HT1080 (cell line): Measurements from ENCODE around the gene NRROS. TPM values are rescaled to one million over a fixed set of nuclear protein-coding genes. Genes with fewer than 3 reads are reported as not detected.
"Not testable (repeated sequence)": the region's sequence is repeated elsewhere in the genome, so short reads cannot be mapped to it uniquely, and the experiment has no call there.

Experiments
- DNase-seq: peaks from one replicate; pipeline ENCODE4 v3.0.0-alpha.2; 2015; ENCODE audit warnings: low read depth
- total RNA-seq: library from RNA; depleted of rRNA; stranded (reverse); fragments of >200 nt; shearing (Covaris generic); gene quantifications from 2 replicates; pipeline ENCODE4 v1.2.3, GENCODE V29; 2014

Gene NRROS
- total RNA-seq, 1 experiment from 2014 or later, result 7.1 TPM

GRCh38 chr3:196624067-196624790, 15.3 kb upstream of the NRROS start:
- no peak for DNase-seq

- DNase-seq, result no peak
Measured at GRCh38 chr3:196624907-196625306, 14.6 kb upstream of the NRROS start.

- no peak for DNase-seq
Measured at GRCh38 chr3:196625331-196625730, 14.2 kb upstream of the NRROS start.

GRCh38 chr3:196627918-196628231, 11.6 kb upstream of the NRROS start:
- no peak for DNase-seq

- no peak for DNase-seq
Measured at GRCh38 chr3:196629228-196629627, 10.3 kb upstream of the NRROS start.

- DNase-seq, result no peak
Measured at GRCh38 chr3:196631682-196632045, 7.8 kb upstream of the NRROS start.

- peak; percentile 94 for DNase-seq
Measured at GRCh38 chr3:196632046-196632751, 7.3 kb upstream of the NRROS start.

- no peak for DNase-seq
Measured at GRCh38 chr3:196633555-196634151, 5.8 kb upstream of the NRROS start.

GRCh38 chr3:196634224-196634623, 5.3 kb upstream of the NRROS start:
- no peak for DNase-seq

- no peak for DNase-seq
Measured at GRCh38 chr3:196634829-196635228, 4.7 kb upstream of the NRROS start.

- no peak for DNase-seq
Measured at GRCh38 chr3:196636369-196637349, 2.8 kb upstream of the NRROS start.

- not testable (repeated sequence) for DNase-seq
Measured at GRCh38 chr3:196637941-196638340, 1.6 kb upstream of the NRROS start.

- no peak for DNase-seq
Measured at GRCh38 chr3:196638861-196639482, 522 bp upstream of the NRROS start.

GRCh38 chr3:196640297-196641018, 964 bp downstream of the NRROS start:
- no peak for DNase-seq

GRCh38 chr3:196641333-196642054, 2.0 kb downstream of the NRROS start:
- DNase-seq, result no peak

GRCh38 chr3:196642434-196642833, 2.9 kb downstream of the NRROS start:
- no peak for DNase-seq

- DNase-seq, result no peak
Measured at GRCh38 chr3:196643201-196643749, 3.8 kb downstream of the NRROS start.

GRCh38 chr3:196643761-196644160, 4.3 kb downstream of the NRROS start:
- no peak for DNase-seq

GRCh38 chr3:196645096-196645495, 5.6 kb downstream of the NRROS start:
- no peak for DNase-seq
